HG03575 (cell line): ENCODE measurements around the gene PKMYT1.

ENCODE experiments used
- ATAC-seq: cut with Tn5 transposase; IDR thresholded peaks from one replicate; pipeline ENCODE4 v1.9.1; 2021; ENCODE audit not compliant: unreplicated experiment, insufficient number of reproducible peaks, low FRiP score; ENCODE audit errors: extremely low read depth

The PKMYT1 gene

GRCh38 chr16:2977440-2977839, 2.8 kb downstream of the PKMYT1 start:
- ATAC-seq: no peak

- ATAC-seq: no peak
These were observed 3.6 kb downstream of the PKMYT1 start for GRCh38 chr16:2976673-2977072.

GRCh38 chr16:2976201-2976600, 4.0 kb downstream of the PKMYT1 start:
- no peak for ATAC-seq

- ATAC-seq: no peak
These were observed 5.0 kb downstream of the PKMYT1 start for GRCh38 chr16:2975161-2975795.

GRCh38 chr16:2974319-2975056, 5.8 kb downstream of the PKMYT1 start:
- no peak for ATAC-seq

- ATAC-seq: no peak
These were observed 6.5 kb downstream of the PKMYT1 start for GRCh38 chr16:2973605-2974318.

- no peak for ATAC-seq
These were observed 7.2 kb downstream of the PKMYT1 start for GRCh38 chr16:2973093-2973492.

GRCh38 chr16:2971985-2972784, 8.1 kb downstream of the PKMYT1 start:
- ATAC-seq: no peak

- no peak for ATAC-seq
These were observed 8.9 kb downstream of the PKMYT1 start for GRCh38 chr16:2971134-2971984.

GRCh38 chr16:2970563-2970962, 9.7 kb downstream of the PKMYT1 start:
- no peak for ATAC-seq

GRCh38 chr16:2969545-2970521, 10.4 kb downstream of the PKMYT1 start:
- no peak for ATAC-seq

- ATAC-seq: no peak
These were observed 11.3 kb downstream of the PKMYT1 start, which contains the start of gene PAQR4 for GRCh38 chr16:2968738-2969544. Gene PAQR4, plus strand, starts transcription at chr16:2969348. Its CDS starts 327 bp downstream, at chr16:2969675.

GRCh38 chr16:2968368-2968737, 11.9 kb downstream of the PKMYT1 start:
- no peak for ATAC-seq

- no peak for ATAC-seq
These were observed 12.5 kb downstream of the PKMYT1 start for GRCh38 chr16:2967721-2968161.

GRCh38 chr16:2967211-2967631, 13.0 kb downstream of the PKMYT1 start:
- no peak for ATAC-seq

GRCh38 chr16:2966808-2967191, 13.4 kb downstream of the PKMYT1 start:
- ATAC-seq: no peak
